Inflammatory macrophage treated with lipopolysaccharide for 1 hour (primary cell): ENCODE data around the gene GPR137.

Experiments
- DNase-seq, 2 donors: peaks; one replicate each; pipeline ENCODE4 v3.0.0-alpha.2; 2020 to 2022

Gene GPR137

GRCh38 chr11:64265176-64266160 lies 20.2 kb upstream of the GPR137 start:
- DNase-seq: no peak

DNA sequence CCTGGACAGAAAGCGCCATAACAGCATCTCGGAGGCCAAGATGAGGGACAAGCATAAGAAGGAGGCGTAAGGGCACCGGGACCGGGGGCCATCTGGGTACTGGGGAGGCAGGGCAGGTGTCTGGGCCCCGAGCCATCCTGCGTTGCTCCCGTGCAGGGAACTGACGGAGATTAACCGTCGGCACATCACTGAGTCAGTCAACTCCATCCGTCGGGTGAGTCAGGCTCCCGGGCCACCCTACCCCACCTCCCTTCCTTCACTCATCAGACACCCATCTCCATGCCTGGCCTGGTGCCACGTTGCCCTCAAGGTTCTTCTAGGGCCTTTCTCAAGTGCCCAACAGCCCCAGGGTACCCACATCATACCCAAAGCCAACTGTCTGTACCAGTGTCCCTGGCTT lies 19.3 kb upstream of the GPR137 start:
- no peak for DNase-seq

- no peak for DNase-seq
Observed at GRCh38 chr11:64267207-64267945, 18.3 kb upstream of the GPR137 start.

GRCh38 chr11:64268025-64268892 lies 17.4 kb upstream of the GPR137 start:
- DNase-seq: peak in 1 of 2 donors; percentile 18

DNA sequence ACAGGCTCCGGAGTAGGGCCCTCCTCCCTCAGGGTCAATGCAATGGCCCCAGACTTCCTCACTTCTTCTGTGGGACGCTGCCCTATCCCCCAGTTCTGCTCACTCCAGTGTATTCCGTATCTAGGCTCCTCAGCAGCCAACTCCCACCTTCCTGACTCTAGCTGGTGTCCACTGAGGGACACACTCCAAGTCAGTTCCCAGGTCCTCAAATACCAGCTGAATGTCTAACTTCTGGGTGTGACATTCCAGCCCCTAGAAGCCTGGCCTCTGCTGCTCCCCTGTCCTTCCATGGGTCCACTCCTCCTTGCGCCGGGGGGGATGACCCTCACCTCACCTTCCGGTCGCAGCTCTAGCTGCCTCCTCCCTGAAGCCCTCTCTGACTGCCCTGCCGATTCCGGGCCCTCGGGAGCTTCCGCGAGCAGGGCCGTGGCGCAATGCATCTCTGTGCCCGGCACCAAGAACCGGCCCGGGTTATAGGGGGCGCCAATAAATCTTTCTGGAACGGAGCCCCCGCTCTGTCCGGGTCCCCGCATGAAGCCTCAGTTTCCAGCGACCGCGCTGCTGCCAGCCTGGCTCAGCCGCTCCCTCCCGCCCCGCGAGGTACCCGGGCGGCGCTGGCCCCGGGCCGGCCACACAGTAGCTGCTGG lies 16.6 kb upstream of the GPR137 start:
- DNase-seq: peak; percentile 38 to 69

GRCh38 chr11:64269540-64270220 lies 16.0 kb upstream of the GPR137 start:
- peak; percentile 98 to 100 for DNase-seq

- DNase-seq: no peak
Observed at GRCh38 chr11:64275031-64275800, 10.4 kb upstream of the GPR137 start.

- DNase-seq: no peak
Observed at GRCh38 chr11:64275841-64276240, 9.8 kb upstream of the GPR137 start.

DNA sequence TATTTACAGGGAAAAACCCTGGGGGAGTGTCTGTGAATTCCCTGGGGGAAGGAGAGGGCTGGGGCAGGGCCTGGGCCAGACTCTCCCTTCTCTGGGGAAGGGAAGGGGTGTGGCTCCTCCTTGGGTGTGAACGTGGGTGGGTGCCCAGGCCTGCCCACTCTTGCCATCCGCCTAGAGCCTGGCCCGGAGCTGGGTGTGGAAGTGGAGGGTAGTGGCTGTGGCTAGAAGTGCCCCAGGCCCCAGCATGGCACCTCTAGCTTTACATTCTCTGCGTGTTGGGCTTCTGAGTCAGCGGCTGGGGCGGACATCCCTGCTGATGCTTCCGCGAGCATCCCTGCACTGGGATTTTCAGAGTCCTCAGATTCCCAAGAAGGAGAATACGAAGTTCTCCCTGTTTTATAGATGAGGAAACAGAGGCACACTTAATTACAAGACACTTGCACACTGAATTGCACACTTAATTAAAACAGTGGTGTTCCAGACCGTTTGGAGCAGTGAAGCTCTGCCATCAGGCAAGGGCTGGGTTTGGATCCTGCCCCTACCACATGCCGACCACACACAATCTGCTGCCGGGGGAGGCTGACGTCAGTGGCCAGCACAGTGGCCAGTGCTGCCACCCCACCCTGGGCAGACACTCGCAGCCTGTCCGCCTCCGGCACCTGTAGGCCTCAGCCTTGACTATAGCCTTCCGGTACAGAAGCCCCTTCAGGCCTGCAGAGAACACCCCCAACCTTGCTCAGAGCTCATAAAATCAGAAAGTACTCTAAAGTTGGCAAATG lies 8.8 kb upstream of the GPR137 start:
- peak; percentile 50 to 76 for DNase-seq

DNA sequence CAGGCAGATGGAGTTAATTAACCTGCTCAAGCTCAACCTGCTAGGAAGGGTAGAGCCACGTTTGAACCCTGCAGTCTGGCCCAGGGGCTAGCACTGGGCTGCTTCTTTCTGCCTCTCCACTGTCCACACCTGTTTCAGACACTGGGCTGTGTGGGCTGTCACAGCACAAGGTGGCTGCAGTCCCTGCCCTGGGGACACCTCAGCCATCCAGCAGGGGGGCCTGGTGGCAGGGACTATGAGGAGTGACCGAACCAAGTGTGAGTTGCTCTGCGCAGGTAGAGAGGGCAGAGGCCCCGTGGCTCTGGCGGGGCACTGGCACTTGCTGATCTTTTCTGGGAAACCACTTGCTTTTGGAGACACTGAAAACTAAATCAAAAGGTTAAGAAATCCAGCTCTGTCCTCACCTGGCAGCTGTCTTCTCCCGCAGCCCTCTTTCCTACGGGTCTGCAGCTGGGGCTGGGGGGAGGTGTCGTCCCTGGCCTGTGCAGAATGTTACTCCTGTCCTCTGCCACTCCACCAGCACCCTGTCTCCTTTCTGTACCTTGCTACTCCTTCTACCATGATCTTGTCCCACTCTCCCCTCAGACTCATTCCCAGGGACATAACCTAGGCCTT lies 7.0 kb upstream of the GPR137 start:
- no peak for DNase-seq

DNA sequence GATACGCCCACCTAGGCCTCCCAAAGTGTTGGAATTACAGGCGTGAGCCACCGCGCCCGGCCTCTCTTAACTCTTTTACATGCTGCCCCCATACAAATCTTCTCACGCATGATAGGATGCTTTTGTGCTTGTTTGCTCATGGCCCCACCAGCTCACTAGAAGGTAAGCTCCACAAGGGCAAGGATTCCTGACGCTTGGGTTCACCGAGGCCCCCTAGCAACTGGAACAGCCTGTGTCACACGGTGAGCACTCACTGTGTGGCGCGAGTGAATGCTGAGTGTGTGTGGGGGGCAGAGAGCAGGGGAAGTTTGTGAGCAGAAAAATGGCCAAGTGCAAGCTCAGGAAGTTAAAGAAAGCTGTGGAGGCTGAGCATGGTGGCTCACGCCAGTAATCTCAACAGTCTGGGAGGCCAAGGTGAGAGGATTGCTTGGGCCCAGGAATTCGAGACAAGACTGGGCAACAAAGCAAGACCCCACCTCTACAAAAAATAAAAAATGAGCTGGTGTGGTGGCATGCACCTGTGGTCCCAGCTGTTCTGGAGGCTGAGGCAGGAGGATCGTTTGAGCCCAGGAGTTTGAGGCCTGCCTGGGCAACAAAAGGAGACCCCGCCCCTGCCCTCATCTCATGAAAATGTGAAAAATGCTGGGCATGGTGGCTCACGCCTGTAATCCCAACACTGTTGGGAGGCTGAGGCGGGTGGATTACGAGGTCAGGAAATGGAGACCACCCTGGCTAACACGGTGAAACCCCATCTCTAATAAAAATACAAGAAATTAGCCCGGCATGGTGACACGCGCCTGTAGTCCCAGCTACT lies 3.5 kb upstream of the GPR137 start:
- no peak for DNase-seq

- DNase-seq: no peak
Observed at GRCh38 chr11:64283092-64283491, 2.6 kb upstream of the GPR137 start.

DNA sequence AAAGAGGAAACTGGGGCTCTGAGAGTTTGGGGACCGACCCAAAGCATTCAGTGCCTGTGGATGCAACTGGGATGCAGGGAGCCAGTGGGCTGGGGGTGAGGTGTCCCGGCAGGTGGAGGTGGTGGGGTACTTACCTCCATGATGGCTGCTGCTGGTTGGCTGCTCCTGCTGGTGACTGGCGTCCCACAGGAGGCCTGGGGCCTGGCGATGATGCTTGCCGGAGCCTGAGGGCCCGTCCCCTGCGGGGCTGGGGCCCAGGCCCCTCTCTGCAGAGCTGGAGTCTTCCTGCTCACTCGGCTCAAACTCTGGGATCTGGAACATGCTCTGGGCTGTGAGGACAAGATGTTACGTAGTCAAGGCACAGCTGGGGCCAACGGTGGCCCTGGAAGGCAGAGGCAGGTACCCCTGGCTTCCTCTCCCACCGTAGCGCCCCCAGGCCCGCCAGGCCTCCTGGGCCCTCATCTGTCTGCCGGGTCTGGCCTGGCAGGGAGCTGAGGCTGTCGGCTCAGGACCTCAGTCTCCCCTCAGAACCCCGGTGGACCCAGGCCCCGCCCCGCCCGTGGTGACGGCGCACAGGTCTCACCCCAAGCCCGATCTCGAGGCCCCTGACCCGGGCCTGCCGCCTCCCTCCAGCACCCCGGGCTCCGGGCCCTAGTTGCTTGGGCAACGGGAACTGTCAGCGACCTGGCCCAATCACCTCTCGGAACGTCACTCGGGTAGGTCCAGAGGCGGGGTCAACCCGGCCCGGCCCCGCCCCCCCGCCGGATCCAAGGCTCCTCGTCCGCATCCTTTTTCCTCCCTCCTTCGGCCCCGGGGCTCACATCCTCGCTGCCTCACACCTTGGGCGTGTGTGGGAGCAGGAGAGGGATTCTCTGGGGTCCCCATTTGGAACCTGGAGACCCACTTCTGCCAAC lies 1.3 kb upstream of the GPR137 start, which contains the start of gene BAD:
Gene BAD (minus strand): TSS at position 618 of the 914 bp plus-strand sequence. CDS start 297 bp downstream, at position 321.
- peak; percentile 85 to 96 for DNase-seq

- DNase-seq: no peak
Observed at GRCh38 chr11:64285885-64286800, 495 bp downstream of the GPR137 start.

DNA sequence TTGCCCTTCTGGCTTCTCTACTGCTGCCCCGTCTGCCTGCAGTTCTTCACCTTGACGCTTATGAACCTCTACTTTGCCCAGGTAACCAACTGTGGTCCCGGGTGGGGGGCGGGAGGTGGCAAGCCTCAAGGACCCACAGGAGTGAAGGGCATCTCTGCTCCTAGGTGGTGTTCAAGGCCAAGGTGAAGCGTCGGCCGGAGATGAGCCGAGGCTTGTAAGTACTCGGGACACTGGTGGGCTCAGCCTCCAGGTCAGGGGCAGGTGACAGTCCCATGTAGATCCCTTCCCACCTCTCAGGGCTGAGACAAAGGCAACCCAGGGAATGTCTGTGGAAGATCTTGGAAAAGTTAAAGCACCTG lies 1.1 kb downstream of the GPR137 start:
- DNase-seq: no peak

DNA sequence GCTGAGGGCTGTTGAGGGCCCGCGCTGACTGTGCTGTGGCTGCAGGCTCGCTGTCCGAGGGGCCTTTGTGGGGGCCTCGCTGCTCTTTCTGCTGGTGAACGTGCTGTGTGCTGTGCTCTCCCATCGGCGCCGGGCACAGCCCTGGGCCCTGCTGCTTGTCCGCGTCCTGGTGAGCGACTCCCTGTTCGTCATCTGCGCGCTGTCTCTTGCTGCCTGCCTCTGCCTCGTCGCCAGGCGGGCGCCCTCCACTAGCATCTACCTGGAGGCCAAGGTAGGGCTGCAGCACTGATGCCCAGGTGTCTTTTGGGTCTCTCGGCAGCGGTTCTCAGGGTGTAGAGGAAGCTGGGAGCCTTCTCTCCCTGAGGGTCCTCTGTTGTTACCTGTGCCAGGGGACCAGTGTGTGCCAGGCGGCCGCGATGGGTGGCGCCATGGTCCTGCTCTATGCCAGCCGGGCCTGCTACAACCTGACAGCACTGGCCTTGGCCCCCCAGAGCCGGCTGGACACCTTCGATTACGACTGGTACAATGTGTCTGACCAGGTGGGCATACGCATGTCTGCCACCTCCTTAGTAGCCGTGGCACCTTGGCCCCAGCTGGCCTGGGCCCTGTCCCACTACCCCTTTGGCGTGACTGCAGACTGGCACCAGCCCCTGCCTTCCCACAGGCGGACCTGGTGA lies 2.2 kb downstream of the GPR137 start:
- DNase-seq: no peak
